ENCODE data around the gene AOPEP.

AOPEP gene

DNA sequence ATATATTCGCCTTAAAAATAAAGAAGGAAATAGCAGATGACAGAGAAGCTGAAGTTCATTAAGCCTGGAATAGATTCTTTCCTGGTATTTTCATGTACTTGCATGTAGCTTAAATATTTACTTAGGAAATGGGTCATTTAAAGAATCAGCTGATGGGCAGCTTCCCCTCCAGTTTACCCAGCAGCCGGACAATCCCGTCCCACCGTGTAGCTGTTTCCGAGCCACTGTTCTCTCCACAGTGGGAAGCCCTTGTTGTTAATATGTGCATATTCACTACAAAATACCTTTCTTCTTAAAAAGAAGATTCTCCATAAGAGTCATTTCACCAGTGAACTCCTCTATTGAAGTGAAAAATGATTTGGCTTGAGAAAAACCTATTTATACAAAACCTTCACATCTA lies 404.0 kb downstream of the AOPEP start:
- DNase-seq, result no peak

DNA sequence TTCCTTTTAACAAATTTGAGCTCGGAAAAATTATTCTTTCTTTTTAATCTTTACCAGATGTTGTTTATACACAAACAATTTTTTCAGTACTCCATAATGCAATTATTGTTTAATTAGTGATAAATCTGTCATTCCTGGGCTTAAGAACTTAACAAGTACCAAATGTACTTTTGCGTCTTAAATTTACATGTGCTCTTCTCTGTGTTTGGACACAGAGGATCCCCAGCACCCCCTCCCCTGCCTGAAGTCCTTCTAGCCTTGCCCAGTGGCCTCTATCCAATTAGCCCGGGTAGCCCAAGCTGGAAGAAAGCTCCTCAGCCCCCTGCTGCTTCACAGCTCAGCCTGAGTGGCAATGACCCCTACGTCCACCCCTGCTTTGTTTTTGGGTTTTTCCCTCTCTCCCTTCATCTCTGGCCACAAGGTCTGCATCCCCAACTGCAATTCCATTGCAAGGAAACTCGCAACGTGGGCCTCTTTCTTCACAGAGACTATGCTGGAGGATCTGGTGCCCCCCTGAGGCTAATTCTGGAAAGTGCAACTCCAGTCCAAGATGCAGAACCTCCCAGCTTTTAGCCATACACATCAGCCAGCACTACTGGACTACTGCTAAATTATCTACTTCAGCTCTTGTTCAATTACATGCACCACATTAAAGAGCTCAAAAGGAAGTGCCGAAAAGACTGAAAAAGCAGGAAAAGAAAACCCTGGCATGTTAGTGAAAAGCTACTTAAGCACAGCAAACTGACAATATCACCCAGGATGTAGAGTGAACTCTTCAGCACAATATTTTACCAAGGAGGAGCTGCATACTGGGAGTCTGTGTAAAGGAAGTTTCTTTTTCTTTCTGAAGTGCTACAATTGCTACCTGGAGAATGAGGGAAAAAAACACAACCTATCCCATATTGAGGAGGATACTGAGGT lies 404.8 kb downstream of the AOPEP start:
- DNase-seq, result peak; percentile 42

DNA sequence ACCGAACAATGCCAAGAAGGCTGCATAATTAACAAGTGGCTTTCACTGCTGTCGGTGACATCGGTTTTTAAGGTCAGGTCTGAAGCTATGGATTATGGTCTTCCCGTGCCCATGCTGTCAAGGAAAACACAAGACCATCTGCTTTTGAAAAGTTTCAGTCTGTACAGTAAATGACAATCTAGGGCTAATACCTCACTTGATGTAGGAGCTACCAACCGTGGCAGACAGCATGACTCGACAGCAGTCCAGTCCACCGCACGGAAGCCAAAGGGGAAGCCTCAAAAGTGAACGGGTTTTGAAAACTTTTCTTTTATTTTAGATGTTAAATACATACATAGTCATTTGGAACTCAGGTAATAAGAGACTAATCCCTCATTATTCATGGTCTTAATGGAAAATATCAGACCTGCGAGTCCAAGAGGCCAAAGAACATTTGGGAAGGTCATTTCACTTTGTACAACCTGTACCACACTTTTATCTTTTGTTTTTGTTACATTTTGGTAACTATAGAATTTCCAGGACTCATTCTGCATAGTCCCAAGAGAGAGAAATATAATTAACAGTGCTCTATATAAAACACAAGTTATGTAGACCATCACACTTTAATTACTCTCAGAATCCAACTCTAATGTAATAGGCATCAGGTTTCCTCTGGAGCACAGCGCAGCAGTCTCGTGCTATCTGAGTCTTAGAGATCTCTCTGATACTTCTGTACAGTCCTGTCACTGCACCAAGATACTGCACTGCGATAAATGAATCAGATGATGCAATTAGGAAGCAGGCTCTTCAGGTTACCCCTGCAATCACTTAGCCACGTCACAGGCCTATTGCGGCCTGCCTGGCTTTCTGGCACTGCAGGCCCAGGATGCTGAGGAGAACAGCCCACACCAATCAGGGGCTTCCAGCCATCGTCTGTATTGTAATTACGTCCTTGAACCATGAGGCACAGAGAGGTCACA lies 406.1 kb downstream of the AOPEP start:
- no peak for DNase-seq

DNA sequence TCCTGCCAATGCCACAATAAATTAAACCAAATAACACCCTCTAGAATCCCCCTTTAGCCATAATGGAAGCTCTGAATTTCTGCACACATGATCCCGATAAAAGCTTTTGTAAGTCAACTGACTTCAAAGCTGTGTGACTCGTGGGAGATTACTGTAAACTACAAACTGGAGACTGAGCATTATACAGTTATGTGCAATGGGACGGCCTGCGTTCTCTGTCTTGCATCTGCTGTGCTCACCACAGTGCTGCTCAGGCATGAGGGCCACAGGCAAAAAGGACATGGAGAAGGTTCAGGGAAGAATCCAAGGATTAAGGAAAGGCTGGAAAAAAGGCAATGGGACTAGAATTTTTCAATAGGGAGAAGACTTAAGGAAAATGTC lies 406.8 kb downstream of the AOPEP start:
- DNase-seq, result no peak

DNA sequence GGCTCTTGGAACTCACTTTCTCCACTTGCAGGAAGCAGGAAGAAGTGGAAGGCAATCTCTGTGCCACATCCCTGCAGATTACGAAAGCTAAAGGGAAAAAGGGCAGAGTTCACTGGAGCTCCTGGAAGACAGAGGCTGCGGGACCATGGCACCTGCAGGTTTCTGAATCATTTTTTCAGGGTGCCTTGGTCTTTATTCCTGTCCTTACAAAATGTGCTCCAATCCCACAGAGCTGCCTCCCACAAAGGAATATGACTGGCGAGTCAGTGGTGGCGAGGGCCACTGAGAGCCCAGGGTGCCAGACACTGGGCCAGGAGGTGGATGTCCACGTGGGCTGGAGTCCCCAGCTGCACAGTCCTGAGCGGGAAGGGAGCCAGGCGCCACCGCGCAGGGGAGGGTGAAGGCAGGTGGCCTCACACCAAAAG lies 408.0 kb downstream of the AOPEP start:
- no peak for DNase-seq

DNA sequence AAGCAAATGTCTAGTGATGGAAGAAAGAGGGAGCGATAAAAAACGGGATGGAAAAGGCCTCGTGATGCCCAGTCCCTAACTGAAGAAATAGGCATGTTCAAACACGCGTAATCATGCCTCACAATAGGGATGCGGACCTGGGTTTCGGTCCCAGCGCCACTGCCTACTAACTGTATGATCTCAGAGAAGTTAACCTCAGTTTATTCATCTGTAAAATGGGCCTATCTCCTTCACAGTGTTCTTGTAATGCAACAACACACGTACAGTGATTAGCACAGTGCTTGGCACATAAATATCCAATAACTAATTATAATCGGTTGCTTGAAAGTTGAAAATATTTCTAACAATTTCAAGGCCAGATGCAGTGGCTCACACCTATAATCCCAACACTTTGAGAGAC lies 409.3 kb downstream of the AOPEP start:
- DNase-seq, result no peak
